ENCODE measurements around the gene PNLIPRP3. TPM values are rescaled to one million over a fixed set of nuclear protein-coding genes. Genes with fewer than 3 reads are reported as not detected.

Gene PNLIPRP3
- total and polyA plus RNA-seq, 10 of the 15 experiments (the other 5 are each of a cell fraction or from before 2014, with no cell fraction given), result 0.03 TPM; not detected in 9

GRCh38 chr10:116504786-116505185 lies 77.1 kb downstream of the PNLIPRP3 start:
- ChIA-PET CTCF (interaction anchor here (1.5 kb wide), 1 partner anchor 14 kb away, joined by 4 read pairs; no protein-coding TSS in a partner anchor), RAD21 (ENCODE audit: unreplicated experiment) (no interaction called here), SMC1A (ENCODE audit: uncharacterized antibody, unreplicated experiment) (interaction anchor here (1.6 kb wide), 1 partner anchor 17 kb away, joined by 4 read pairs; no protein-coding TSS in a partner anchor), POLR2A (no interaction called here)
- intact Hi-C loops (cut with micrococcal nuclease; ENCODE audit: unreplicated experiment), result no loop called here
- no peak for ATAC-seq
- Histone ChIP-seq H3K4me2 (ENCODE audit: control insufficient read depth, insufficient read depth) (no peak overlapping the region), H3K4me3 (no peak overlapping the region), H3K27ac (ENCODE audit: control insufficient read depth, insufficient read depth) (no peak overlapping the region), H4K20me1 (ENCODE audit: control insufficient read depth, insufficient read depth) (no peaks in the 10 kb centered on the region), H3K4me1 (ENCODE audit: control insufficient read depth, insufficient read depth, low read length) (no peaks in the 10 kb centered on the region), H3K36me3 (ENCODE audit: control insufficient read depth in 2 of 2, insufficient read depth in 2 of 2, low read length in 1 of 2) (no peaks in the 10 kb centered on the region), H3K27me3 (replicated peaks in 1 of 2; ENCODE audit: control insufficient read depth in 2 of 2, insufficient read depth in 2 of 2, low read length in 1 of 2) (no peaks in the 10 kb centered on the region), H3K79me2 (ENCODE audit: control insufficient read depth, insufficient read depth, low read length) (no peaks in the 10 kb centered on the region), H2AFZ (ENCODE audit: control insufficient read depth, low read depth, low read length) (no peak overlapping the region), H3K9ac (ENCODE audit: control insufficient read depth, insufficient read depth, low read length) (no peak overlapping the region), H3K9me3 (replicated peaks; ENCODE audit: control insufficient read depth, insufficient read depth, low read length) (no peaks in the 10 kb centered on the region)
- BruUV-seq (replicated peaks), result no TSS peak
- no peak for DNase-seq (ENCODE audit: low read depth, low spot score)
- TF ChIP-seq BRCA1 (IDR thresholded peaks at IDR 0.05; ENCODE audit: low read depth, low read length) (no peak), ETV6 (conservative IDR thresholded peaks at IDR 0.05 in 1 of 2, IDR thresholded peaks at IDR 0.05 in 1 of 2; ENCODE audit: borderline replicate concordance in 1 of 2, low read depth in 1 of 2) (no peak), RAD51 (IDR thresholded peaks at IDR 0.05) (no peak), SMARCA5 (IDR thresholded peaks at IDR 0.05) (no peak), ZNF217 (IDR thresholded peaks at IDR 0.05) (no peak), MYB (IDR thresholded peaks at IDR 0.05; ENCODE audit: borderline replicate concordance, low read depth, low read length) (no peak), FOXM1 (IDR thresholded peaks at IDR 0.05; ENCODE audit: low read depth, low read length) (no peak), STAT1 (conservative IDR thresholded peaks at IDR 0.05) (no peak), MTA2 (IDR thresholded peaks at IDR 0.05; ENCODE audit: low read depth) (no peak), SIX5 (IDR thresholded peaks at IDR 0.05; ENCODE audit: low read depth, low read length, severe bottlenecking) (no peak), HDAC2 (IDR thresholded peaks at IDR 0.05) (no peak), POLR2AphosphoS2 (IDR thresholded peaks at IDR 0.05; ENCODE audit: low read depth, low read length) (no peak)
- TF ChIP-seq, protein P1, sequence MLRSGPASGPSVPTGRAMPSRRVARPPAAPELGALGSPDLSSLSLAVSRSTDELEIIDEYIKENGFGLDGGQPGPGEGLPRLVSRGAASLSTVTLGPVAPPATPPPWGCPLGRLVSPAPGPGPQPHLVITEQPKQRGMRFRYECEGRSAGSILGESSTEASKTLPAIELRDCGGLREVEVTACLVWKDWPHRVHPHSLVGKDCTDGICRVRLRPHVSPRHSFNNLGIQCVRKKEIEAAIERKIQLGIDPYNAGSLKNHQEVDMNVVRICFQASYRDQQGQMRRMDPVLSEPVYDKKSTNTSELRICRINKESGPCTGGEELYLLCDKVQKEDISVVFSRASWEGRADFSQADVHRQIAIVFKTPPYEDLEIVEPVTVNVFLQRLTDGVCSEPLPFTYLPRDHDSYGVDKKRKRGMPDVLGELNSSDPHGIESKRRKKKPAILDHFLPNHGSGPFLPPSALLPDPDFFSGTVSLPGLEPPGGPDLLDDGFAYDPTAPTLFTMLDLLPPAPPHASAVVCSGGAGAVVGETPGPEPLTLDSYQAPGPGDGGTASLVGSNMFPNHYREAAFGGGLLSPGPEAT (IDR thresholded peaks at IDR 0.05; ENCODE audit: low read depth), result no peak
- TF ChIP-seq, protein P2, sequence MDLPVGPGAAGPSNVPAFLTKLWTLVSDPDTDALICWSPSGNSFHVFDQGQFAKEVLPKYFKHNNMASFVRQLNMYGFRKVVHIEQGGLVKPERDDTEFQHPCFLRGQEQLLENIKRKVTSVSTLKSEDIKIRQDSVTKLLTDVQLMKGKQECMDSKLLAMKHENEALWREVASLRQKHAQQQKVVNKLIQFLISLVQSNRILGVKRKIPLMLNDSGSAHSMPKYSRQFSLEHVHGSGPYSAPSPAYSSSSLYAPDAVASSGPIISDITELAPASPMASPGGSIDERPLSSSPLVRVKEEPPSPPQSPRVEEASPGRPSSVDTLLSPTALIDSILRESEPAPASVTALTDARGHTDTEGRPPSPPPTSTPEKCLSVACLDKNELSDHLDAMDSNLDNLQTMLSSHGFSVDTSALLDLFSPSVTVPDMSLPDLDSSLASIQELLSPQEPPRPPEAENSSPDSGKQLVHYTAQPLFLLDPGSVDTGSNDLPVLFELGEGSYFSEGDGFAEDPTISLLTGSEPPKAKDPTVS (IDR thresholded peaks at IDR 0.05; ENCODE audit: low read depth, low read length), result no peak
- in situ Hi-C loops (cut with MboI), result no loop called here
- WGBS (ENCODE audit: insufficient coverage, insufficient replicate concordance, low lambda C conversion rate, missing lambda C conversion rate), result 31% methylated on average over 8 of the region's 8 CpGs
- no peak for FAIRE-seq
